Ammon's horn (tissue), 1 donor: ENCODE results near the gene CCNK.

Experiments
- DNase-seq: peaks from one replicate; pipeline ENCODE4 v3.0.0-alpha.2; 2016; ENCODE audit warnings: low spot score

CCNK gene

GRCh38 chr14:99480917-99481744, at the start of gene CCNK:
TSS of gene CCNK (plus strand) at chr14:99481409. CDS start at chr14:99492678, 11,269 bp downstream.
- DNase-seq, result peak; percentile 100

GRCh38 chr14:99431986-99432385, 49.2 kb upstream of the CCNK start:
- no peak for DNase-seq

GRCh38 chr14:99432485-99432884, 48.7 kb upstream of the CCNK start:
- no peak for DNase-seq

GRCh38 chr14:99435327-99435726, 45.9 kb upstream of the CCNK start:
- no peak for DNase-seq

- no peak for DNase-seq
Measured at GRCh38 chr14:99436247-99437180, 44.7 kb upstream of the CCNK start.

GRCh38 chr14:99437706-99438105, 43.5 kb upstream of the CCNK start:
- no peak for DNase-seq

GRCh38 chr14:99440278-99440677, 40.9 kb upstream of the CCNK start:
- no peak for DNase-seq

GRCh38 chr14:99441157-99441870, 39.9 kb upstream of the CCNK start:
- no peak for DNase-seq

GRCh38 chr14:99441918-99442317, 39.3 kb upstream of the CCNK start:
- DNase-seq, result no peak

- DNase-seq, result no peak
Measured at GRCh38 chr14:99445931-99446330, 35.3 kb upstream of the CCNK start.

- DNase-seq, result no peak
Measured at GRCh38 chr14:99447739-99448138, 33.5 kb upstream of the CCNK start.

- peak; percentile 38 for DNase-seq
Measured at GRCh38 chr14:99450266-99450665, 30.9 kb upstream of the CCNK start.

- no peak for DNase-seq
Measured at GRCh38 chr14:99451234-99451633, 30.0 kb upstream of the CCNK start.

GRCh38 chr14:99452968-99453367, 28.2 kb upstream of the CCNK start:
- no peak for DNase-seq

GRCh38 chr14:99454246-99454645, 27.0 kb upstream of the CCNK start:
- no peak for DNase-seq

- DNase-seq, result no peak
Measured at GRCh38 chr14:99459481-99460100, 21.6 kb upstream of the CCNK start.

- no peak for DNase-seq
Measured at GRCh38 chr14:99460793-99461192, 20.4 kb upstream of the CCNK start.

- DNase-seq, result no peak
Measured at GRCh38 chr14:99461411-99462085, 19.7 kb upstream of the CCNK start.

- DNase-seq, result no peak
Measured at GRCh38 chr14:99462210-99462609, 19.0 kb upstream of the CCNK start.

GRCh38 chr14:99463974-99464373, 17.2 kb upstream of the CCNK start:
- no peak for DNase-seq

GRCh38 chr14:99465288-99465687, 15.9 kb upstream of the CCNK start:
- DNase-seq, result no peak
